Activated CD4-positive, CD25-positive, alpha-beta regulatory T cell treated with anti-CD3 and anti-CD28 coated beads, Interleukin-2, amount 50 U/mL, for 16 hours (primary cell): ENCODE measurements around the gene GSG1L.

Experiments used
- DNase-seq: peaks from one replicate; pipeline ENCODE4 v3.0.0-alpha.2; 2020; ENCODE audit warnings: low read depth, low spot score

Gene GSG1L

DNA sequence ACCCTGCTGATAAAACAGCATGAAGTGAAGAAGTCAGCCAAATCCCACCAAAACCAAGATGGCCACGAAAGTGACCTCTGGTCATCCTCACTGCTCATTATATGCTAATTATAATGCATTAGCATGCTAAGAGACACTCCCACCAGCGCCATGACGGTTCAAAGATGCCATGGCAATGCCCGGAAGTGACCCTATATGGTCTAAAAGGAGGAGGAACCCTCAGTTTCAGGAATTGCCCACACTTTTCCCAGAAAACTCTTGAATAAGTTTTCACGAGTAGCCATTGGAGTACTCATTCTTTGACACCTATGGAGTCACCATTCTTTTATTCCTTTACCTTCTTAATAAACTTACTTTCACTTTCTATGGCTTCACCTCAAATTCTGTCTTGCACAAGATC lies 44.3 kb downstream of the GSG1L start:
- DNase-seq = no peak

DNA sequence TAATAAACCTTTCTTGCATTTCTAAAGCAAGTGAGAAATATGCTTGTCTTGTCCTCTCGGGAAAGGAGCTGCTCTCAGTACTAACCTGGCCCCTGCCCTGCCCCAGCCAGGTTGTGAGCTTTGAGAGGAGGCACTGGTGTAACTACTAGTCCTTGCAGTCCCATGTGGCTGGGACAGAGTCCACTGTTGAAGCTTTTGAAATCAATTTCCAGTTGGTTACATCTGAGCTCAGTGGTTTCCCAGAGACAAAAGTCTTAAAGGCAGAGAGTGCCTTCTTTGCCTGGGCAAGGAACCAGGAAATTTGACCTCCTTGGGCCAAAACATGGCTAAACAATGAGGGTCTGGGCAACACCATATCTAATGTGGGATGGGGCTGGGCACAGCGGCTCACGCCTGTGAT lies 48.7 kb downstream of the GSG1L start:
- DNase-seq = no peak

DNA sequence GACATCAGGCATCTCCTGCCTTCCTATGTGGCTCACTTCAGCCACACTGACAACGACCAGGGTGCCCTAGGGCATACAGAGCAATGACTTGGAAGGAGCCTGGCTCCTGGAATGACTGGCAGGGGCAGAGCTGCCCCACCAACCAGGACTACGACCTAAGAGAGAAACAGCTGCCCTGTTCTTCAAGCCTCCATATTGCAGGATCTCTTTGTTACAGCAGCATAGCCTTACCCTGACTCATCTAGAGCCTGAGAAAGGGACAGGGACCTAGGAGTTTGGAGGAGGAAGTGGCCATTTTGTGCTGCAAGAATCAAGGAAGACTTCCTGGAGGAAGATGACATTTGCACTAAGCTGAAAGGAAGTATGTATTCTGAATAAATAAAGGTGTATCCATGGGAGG lies 49.6 kb downstream of the GSG1L start:
- DNase-seq = no peak

DNA sequence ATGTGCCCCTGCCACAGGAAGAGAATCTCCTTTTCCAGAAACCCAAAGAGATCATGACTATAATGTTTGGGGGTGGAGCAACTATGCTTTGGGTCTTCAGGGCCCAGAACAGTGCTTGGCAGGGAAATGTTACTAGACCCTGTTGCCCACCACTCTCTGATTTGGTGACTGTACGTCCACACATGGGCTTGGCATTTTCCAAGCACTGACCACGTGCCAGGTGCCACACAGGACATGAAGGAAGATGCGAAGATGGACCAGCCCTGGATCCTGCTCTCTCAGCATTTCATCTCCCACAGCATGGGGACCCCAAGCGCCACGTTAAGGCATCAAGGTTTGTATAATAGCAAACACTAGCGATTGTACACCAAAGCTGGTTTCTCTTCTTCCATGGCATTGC lies 50.1 kb downstream of the GSG1L start:
- no peak for DNase-seq

DNA sequence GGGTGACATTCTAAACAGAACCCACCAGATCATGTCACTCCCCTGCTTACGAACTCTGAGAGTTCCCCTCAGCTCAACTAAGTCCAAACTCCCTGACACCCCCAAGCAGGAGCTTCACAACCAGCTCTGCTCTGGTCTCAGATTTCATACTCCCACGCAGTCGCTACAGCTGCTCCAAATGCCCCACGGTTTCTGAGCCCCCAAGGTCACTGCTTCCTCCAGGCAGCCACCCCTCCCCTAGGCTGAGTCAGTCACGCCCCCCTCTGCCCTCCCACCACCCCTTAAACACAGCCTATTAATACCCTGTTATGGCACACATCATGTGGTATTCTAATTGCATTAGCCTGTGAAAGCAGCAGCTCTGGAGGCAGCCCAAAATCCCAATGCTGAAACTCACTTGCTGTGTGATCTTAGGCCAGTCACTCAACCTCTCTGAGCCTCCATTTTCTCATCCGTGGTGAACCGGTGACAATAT lies 51.5 kb downstream of the GSG1L start:
- DNase-seq = no peak

DNA sequence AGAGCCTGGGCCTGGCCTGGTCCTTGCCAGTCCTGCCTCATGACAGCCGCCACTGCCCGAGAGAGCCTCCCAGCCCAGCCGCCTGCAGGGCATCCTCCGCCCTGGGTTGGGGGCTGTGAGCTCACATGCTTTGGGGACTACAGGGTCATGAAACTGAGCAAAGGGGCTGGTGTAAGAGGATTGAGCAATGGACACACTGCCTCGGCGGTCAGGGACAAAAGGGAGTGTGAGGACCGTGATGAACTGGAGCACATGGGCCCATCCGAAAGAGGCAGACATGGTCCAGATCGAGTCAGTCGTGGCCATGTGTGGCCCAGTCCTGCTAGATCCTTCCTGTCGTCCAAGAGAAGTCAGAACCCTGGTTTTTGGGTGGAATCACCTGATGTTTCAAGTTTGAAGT lies 52.3 kb downstream of the GSG1L start:
- no peak for DNase-seq

DNA sequence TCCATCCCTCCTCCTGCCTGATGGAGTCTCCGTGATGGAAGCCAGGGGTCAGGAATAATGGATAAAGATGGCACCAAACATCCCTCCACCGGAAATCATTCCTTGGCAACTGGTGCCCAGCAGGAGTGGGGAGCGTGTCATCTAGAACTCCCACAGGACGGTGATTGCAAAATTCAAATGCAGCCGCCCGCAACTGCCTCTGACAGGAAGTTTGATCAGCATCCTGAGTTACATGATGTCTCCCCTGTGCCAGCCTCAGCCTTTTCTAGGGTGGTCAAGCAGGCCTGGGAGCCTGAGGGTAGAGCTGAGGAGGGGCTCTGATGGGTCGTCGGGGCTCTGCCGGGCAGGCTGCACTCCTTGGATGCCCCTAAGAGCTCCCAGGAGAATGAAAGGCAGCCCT lies 52.8 kb downstream of the GSG1L start:
- DNase-seq = no peak

DNA sequence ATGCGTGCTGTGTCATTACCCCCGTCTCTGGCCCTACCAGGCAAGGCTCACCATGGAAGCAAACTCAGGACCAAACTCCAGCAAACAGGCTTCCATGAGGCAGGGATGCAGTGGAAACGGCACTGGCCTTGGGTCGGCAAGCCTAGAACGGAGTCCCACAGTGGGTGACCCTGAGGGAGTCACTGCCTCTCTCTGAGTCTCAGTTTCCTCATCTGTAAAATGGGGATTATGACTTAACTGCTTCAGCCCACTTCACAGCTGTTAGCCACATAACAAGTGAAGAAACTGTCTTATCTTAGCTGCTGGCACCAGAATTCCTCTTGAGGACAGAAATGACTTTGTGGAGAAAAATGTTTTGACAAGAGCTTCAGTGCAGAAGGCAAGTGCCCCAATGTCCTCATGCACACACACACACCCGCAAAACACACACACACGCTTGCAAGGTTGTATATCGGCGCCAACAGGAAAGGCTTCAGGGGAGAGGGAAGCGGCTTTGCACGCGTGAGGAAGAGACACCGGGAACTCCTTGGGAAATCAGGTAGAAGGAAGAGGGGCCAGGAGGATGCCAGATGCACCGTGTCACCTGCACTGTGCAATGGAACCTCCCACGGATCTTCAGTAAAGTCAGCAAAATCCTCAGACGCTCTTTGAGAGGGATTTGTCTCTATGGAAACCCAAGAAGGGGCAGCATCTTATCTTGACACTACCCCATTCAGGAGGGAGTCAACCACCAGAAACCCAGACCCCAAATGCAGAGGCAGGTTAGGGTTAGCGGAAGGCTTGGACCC lies 53.7 kb downstream of the GSG1L start:
- no peak for DNase-seq

DNA sequence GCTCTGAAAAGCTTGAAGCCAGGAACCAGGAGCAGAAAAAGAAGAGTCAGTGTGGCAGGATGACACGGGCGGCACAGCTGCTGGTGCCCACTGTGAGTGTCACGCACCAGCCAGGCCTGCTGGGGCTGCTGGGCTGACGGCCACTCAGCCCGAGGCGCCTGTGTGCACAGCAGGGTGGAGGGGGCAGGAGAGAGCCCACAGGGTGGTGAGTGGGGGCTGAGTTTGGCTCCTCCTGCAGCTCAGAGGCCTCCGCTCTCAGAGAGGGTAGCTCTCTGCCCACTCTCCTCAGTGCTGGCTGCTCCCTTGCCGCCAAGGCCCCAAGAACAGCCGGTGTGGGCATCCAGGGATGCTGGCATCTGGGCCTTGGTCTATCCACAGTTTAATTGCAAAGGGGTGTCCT lies 59.6 kb downstream of the GSG1L start:
- DNase-seq = no peak

DNA sequence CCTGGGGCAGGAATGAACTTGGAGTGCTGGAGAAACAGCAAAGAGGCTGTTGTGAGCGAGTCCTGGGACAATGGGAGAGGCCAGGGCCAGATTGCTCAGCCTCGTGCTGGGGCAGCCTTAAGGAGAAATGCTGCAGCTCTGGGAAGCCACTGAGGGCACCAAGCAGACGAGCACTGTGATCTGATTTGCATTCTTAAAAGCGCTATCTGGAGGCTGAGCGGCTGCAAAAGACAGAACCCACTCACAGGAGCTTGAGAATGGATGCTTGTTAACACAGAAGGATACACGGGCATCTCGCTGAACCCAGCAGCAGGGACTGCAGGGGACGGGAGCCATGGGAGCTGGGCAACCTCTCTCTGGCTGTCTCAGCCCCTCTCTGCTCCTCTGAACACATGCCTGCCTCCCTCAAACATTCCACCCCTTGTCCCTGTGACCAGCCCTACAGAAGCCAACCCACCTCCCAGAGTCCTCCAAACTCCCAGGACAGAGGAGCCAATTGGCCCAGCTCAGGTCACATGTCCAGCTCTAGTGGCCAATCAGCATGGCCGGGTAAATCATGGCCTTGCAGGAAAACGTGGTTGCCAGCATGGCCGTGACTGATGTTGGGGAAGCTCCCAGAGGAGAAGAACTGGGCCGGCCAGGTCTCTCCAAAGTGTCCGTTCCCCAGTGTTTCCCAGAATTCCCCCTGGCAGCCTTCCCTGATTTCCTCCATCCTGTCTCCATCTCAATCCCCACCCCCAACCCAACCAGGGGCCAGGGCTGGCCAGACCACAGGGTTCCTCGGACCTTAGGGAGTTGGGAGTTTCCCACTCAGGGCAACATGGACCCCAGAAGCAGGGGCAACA lies 60.3 kb downstream of the GSG1L start:
- no peak for DNase-seq

DNA sequence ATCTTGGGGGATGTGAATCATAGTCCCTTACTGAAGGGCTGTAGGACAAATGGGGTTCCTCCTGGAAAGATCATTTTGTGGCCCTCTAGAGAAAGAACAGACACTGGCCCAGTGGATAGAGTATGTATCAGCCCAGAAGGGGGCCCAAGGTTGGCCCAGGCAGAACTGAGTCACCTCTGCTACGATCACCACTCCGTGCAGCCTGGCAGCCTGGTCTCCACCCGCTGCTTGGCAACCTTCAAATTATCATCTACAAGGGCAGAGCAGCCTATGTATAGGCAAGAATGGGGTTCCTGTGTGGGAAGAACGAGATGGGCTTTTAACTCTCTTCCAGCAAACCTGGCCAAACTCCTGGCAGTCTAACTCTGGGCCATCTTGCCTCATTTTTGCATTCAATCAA lies 61.9 kb downstream of the GSG1L start:
- DNase-seq = no peak

DNA sequence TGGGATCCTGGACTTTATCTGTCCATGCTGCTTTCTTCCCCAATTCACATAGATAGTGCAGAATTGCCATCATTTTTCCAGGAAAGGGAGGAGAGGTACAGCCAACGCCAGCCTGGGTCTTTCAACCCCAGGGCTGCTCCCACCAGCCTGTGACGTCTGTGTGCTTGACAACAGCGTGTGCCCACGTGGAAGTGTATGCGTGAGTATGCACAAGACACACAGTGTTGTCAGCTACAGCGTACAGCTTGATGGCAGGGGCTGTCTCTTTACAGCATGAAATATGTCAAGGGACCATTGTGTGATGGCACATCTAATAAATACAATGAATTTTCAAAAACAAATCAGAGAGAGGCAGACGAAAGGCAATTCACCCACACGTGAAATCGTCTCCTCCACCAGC lies 62.3 kb downstream of the GSG1L start:
- DNase-seq = no peak

DNA sequence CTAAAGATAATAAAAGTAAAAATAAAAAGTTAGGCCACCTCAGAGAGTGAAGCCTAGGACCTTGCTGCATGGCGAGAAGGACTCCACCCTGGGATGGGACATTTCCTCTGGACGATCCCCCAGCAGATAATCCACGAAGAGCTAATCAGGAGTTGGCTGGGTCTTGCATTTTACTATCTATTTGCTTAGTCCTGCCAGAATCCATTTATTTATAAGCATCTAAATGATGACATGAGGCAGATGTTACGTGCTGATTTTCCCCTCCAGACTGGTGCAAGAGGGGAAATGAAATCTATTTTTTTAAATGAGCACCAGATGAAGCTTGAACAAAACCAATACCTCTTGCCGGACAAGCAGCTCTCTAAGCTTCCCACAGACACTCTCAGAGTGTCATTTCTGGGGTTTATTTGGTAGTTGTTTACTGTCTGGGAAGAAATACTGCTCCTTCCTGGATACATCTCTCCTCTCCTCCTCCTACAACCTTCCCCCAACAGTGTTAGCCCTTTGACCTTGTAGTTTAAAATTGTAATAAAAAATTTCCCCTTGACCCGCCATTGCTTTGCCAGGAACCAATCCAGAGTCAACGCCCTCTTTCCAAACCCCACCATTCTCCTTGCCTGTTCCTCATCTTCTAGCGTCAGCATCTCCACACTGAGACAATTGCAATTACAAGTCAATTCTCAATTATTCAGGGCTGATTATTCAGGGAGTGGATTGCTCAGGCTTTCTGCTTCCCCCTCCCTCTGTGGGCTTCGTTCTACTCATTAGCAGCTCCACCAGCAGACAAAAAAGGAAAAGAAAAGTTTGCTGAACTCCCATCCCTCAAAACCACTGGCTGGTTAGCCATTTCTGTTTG lies 63.0 kb downstream of the GSG1L start:
- DNase-seq = no peak

DNA sequence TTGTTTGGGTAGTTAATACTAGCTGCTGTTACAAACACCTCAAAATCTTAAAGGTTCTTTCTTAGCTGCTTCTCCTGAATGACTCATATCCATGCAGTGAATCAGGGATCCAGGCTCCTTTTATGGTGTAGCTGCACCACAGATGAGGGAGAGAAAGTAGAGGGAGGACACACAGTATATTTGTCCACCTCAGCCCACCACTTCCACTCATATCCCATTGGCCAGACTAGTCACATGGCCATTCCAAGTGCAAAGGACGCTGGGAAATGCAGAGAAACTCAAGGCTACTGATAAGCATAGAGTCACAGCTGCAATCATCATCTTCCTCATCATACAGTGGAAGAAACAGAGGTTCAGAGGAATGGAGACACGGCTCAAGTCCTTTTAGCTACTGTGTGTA lies 63.8 kb downstream of the GSG1L start:
- no peak for DNase-seq

DNA sequence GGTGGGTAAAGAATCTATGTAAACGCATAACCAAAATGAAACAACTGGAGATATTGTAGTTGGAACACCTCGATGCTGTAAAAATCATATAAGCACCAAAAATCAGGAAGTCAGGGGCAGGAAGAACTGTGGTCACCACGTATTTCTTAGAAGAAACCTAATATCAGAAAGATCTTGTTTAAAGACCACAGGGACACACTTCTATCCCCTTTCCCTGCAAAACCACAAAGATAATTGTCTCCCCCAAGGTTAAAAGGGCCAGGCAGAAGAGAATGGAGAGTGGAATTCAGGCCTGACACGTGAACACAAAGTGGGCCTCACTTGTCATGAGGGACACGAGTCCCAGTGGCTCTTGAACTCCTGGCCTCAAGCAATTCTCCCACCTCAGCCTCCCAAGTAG lies 68.1 kb downstream of the GSG1L start:
- DNase-seq = no peak

DNA sequence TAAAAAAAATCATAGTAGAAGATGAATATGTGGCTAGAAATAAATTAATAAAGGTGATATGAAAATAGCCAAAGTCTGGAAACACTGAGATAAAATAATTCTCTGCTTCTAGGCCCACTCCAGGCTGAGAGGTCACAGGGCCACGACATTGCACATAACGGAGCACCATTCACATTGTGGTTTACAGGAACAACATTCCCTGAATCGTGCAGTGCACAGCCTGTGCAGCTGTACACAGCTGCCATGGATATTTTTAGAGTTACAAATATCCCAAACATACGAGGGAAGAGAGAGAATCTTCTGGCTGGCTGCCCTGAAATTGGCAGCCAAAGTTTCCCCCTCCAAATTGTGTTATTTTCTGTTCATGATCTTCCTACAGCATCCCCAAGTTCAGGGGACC lies 68.8 kb downstream of the GSG1L start:
- DNase-seq = no peak

DNA sequence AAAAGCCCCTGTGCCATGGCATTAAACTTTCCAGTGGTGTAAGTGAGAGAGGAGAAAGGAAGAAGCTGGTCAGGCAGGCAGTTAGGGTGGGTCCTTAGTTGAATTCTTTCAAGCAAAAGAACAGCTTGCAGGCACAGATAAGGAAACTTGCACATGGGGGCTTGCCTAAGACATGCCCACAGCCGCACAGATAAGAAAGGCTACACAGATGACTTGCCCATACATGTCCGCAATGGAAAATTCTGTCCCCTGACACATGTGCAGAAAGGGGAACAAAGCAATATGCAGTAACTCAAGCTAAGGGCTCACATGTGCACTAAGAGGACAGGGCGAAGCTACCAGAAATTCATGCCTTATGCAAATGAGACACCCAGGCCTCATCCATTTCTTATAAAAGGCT lies 69.9 kb downstream of the GSG1L start:
- no peak for DNase-seq

DNA sequence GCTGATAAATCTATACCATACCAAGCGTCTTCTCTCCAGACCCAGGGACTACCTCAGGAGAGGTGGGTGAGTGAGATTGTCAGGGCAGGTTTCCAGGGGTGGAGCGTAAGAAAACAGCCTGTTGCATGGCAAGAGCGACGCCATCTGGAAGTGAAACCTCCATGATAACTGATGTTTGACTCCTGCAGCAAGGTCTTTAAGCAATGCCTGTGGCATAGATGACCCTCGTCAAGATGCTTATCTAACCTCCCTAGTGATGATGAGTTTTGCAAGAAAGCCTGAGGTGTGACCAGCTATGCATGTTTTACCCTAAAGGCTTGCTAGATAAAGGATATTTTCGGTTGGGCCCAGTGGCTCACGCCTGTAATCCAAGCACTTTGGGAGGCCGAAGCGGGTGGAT lies 71.6 kb downstream of the GSG1L start:
- DNase-seq = no peak

DNA sequence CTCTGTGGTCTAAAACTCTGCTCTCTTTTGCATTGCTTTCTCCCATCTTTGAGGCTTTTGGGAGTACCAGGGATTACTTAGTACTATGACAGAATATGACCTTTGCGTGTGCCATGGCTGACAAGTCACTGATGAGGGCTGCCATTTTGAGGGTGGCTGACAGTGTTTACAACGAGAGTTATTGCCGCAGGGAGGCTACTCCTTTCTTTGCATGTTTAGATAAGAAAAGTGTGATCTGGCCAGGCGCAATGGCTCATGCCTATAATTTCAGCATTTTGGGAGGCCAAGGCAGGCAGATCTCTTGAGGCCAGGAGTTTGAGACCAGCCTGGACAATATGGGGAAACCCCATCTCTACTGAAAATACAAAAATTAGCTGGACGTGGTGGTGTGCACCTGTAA lies 77.5 kb downstream of the GSG1L start:
- DNase-seq = no peak

DNA sequence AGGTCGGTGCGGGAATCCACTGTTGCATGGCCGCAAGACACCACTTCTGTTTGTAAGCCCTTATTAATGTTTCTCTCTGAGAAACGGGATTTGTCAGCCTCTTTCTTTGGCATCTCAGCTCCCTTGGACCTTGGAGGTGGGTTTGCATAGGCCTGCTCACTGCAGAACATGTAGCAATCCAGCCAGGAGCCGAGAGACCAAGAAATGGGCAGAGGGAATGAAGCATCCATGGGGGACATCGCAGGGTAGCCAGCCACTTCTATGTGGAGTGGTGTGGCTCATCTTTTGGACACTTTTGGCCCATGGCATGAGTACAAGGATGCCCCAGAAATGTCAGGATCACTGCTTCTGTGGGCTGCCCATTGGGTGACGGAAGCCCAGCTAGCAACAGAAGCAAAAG lies 79.4 kb downstream of the GSG1L start:
- no peak for DNase-seq

DNA sequence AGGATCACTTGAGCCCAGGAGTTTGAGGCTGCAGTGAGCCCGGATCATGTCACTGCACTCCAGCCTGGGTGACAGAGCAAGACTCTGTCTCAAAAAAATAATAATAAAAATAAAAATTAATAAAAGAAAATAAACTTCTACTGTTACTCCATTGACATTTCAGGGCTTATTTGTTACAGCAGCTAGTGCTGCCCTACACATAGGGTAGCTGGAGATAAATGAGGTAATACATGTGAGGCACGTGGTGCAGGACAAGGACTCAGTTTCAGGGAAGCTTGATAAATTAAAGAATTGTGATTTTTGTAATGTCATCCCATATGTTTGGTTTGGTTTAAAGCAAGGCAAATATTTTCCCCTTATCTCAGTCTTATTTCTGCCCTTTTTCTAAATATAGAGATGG lies 80.3 kb downstream of the GSG1L start:
- DNase-seq = no peak

DNA sequence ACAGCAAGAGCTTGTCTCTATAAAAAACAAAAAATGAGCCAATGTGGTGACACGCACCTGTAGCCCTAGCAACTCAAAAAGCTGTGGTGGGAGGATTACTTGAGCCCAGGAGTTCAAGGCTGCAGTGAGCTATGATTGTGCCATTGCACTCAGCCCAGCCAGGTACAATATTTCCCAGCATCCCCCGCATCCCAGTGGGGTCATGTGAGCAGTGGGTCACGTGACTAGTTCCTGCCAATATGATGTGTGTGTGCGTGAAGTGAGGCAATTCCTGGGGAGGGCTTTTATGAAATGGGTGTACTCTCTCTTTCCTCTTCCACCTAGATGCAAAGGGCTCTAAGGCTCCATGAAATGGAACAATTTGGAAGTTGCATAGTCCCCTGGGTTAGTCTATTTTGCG lies 81.3 kb downstream of the GSG1L start:
- no peak for DNase-seq
